Posterior vena cava (tissue), 2 donors: ENCODE data around the gene MED25. TPM values are rescaled to one million over a fixed set of nuclear protein-coding genes. Genes with fewer than 3 reads are reported as not detected.

Source experiments
- DNase-seq: peaks from one replicate; pipeline ENCODE4 v3.0.0-alpha.2; 2020; ENCODE audit warnings: low spot score
- intact Hi-C, 2 donors: fragments of 100-400 bp; cut with DNase I; formaldehyde crosslinking; loops; one replicate each; pipeline versions ENCODE4 v1.14.1 to v1.14.2; 2022 to 2023
- microRNA-seq, 2 donors: library from miRNA; unstranded; fragments of <30 nt; microRNA quantifications; one replicate each; pipeline ENCODE4 v1.2.0, GENCODE V29; 2020 to 2021; ENCODE audit warnings: borderline microRNAs expressed in 2 of 2
- total RNA-seq, 2 donors: library from RNA; stranded (reverse); fragmentation: NEBNext Ultra II Directional; extraction: Animal tissue kit (Norgen Biotek cat#: 25700); gene quantifications; one replicate each; pipeline ENCODE4 v1.2.1, GENCODE V29; 2021
- donor health status: DM: yes; HTN: yes; CAD: no.
- donor health status: DM: yes; HTN: yes; CAD: no.

MED25 gene
- total RNA-seq, 2 donors from 2014 or later = 25.6 to 25.9 TPM

DNA sequence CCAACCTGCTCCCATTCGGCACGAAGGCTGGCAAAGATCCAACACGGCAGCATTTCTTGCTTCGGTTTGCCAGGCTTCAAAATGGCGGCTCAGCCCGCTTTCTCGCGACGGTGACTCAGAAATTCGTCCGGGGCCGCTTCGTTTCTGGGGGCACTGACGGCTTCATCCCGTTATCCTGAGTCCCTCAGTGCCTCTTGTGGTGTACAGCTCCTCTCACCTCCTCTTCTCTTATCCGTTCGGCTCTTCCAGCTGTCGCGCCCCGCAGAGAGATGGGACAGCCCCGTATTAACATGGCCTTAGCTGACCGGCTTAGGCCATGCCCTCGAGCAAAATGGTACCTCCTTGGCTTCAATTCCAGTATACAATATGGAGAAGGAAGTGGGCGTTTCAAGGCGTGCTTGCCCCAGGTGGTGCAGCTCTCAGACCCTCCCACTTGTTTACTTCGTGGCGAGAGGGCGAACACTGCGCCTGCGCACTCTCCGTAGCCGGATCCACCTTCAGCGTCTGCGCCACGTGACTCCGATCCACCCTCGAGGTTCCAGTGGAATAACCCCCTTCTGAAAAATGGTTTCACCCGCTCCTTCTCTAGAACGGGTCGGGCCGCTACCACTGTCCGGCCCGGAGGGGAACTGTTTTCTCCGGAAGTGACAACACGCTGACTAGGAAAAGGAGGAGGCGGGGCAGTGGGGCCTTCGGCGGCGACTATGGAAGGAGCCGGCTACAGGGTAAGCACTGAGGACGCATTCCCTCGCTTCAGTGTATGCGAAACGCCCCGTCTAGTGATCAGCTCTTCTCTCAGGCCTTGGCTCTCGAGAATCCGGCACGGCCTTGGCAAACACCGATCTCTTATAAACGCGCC lies 59.2 kb downstream of the MED25 start, which contains the start of the genes AKT1S1 and TBC1D17:
Gene AKT1S1 (minus strand): TSS at position 336 of the 859 bp plus-strand sequence. CDS start 4,060 bp downstream, outside the sequence.
Gene TBC1D17 (plus strand): TSS at position 683 of the 859 bp plus-strand sequence. CDS start 22 bp downstream, at position 705.
- intact Hi-C loops = no loop called here
- peak; percentile 100 for DNase-seq

DNA sequence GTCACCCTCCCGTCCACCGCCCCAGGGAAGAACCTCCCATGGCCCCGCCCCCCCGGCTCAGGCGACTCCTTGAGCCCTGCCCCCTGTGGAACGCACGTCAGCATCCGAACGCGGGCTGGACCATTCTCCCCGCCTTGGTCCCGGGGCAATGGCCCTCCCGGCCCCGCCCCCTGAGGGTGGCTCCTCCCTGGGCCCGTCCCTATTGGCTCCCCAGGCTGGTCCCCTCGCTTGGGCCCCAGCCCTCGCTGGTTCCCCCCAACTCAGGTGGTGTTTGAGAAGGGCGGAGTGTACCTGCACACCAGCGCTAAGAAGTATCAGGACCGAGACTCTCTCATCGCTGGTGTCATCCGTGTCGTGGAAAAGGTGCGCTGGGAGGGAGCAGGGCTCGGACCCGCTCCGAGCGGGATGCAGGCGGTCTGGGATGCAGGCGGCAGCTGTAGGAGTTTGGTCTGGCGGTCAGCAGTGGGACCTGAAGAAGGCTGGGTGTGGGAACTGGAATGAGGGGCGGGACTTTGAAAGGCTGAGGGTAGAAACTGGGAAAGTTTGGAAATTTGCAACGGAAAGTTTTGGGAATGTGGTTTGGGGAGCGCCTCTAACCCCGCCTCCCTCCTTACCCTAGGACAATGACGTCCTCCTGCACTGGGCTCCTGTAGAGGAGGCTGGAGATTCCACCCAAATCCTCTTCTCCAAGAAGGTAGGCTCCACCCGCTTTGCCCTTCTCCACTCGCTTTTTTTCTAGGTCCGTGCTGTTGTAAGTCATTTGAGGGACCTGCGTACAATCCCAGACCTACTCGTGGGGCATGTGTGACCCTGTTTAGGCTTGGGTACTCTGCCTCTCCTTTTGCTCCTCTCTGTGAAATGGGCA lies 60.0 kb downstream of the MED25 start:
- DNase-seq = peak; percentile 100
- intact Hi-C loops = no loop called here

DNA sequence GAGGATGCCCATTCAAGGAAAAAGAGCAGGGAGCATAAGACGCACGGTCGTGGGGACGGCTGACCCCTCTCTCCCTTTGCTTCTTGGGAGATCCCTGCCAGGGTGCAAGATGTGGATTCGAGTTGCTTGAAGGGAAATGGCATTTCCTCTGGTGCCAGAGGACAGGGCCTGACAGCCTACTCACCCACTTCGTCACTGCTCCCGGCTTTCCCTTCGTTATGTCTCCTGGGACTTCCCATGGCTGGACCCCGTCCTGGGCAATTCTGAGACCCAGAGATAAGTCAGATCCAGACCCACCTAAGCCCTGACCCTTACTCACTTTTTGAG lies 60.6 kb downstream of the MED25 start:
- DNase-seq = no peak
- intact Hi-C loops = no loop called here

DNA sequence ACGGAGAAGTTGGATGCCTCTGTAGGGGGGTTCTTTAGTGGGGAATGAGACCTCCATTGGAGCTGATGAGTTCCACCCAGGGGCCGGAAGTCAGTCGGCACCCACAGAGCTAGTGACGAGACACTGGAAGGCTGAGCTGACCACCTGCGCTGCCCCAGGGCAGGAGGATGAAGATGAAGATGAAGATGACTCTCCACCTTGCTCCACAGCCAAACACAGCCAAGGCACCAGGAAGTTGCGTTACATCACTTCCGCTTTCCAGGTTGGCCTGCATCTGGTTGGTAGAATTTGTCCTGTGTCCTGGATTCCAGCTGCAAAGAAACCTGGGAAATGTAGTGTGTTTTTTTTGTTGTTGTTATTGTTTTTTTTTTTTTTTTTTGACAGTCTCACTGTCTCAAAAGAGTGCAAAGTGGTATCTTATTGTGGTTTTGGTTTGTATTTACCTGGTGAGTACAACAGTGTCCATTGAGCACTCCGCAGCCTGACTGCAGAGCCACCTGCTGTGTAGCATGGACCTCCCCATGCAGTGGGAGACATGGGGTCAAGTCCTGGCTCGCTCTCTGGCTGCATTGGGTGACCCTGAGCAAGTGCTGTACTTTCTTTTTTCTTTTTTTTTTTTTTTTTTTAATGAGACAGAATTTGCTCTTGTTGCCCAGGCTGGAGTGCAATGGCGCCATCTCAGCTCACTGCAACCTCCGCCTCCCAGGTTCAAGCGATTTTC lies 61.3 kb downstream of the MED25 start:
- DNase-seq = no peak
- intact Hi-C loops = no loop called here

DNA sequence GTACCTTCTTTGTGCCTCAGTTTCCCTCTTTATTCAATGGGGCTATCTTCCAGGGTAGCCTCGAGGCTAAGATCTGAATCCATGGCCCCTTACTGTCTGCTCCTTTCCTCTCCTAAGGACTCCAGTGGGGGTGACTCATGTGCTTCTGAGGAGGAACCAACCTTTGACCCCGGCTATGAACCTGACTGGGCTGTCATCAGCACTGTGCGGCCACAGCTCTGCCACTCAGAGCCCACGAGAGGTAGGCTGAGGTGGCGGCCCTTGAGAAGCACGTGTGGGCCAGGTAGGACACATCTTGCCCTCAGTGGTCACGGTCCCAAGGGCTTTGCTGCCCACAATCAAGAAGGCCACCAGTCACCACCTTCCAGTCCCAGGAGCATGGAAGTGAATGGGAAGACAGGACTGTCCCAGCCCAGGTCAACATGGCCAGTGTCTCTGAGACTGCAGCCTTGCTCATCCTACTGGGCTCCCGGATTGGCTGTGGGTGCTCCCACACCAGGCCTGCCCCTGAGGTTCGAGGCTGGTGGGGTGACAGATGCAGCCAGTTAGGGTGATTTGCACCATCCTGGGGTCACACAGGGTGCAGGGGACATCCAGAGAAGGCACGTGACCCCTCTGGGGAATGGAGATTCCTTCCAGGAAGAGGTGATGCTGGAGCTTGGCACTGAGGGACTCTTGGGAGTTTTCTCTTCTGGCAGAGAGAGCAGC lies 62.2 kb downstream of the MED25 start:
- DNase-seq = peak; percentile 66
- intact Hi-C loops = no loop called here

DNA sequence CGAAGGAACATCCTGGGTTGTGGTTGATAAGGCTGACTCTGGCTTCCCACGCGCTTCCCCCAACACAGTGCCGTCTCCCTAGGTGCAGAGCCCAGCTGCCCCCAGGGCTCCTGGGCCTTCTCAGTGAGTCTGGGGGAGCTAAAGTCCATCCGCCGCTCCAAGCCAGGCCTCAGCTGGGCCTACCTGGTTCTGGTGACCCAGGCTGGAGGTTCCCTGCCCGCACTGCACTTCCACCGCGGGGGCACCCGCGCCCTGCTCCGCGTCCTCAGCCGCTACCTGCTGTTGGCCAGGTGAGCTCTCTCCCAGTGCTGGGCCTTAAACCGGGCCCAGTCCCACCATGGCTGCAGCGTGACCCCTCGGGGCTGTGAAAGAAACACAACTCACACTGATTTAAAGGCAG lies 63.1 kb downstream of the MED25 start:
- intact Hi-C loops = no loop called here
- no peak for DNase-seq

DNA sequence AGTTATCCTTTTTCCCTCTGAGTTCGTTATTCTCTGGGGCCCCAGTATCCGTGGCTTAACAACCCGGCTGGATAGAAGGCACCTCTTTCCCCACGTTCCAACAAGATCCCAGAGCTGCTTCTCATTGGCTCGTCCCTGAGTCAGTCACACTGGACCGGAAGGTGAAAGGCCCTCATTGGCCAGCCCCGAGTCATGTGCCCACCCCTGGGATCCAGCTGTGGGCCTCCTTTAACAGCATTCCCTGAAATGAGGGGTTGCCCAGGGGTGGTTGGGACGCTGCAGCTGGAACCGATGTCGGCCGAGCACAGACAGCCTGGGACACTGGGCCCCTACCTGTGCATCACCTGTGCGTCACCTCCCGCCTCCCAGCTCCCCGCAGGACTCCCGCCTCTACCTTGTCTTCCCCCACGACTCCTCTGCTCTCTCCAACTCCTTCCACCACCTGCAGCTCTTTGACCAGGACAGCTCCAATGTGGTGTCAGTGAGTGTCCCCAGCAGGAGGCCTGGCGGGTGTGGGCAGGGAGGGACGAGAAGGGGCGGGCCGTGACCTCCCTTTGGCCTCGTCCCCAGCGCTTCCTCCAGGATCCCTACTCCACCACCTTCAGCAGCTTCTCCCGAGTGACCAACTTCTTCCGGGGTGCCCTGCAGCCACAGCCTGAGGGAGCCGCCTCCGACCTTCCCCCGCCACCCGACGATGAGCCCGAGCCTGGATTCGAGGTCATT lies 63.7 kb downstream of the MED25 start:
- no peak for DNase-seq

DNA sequence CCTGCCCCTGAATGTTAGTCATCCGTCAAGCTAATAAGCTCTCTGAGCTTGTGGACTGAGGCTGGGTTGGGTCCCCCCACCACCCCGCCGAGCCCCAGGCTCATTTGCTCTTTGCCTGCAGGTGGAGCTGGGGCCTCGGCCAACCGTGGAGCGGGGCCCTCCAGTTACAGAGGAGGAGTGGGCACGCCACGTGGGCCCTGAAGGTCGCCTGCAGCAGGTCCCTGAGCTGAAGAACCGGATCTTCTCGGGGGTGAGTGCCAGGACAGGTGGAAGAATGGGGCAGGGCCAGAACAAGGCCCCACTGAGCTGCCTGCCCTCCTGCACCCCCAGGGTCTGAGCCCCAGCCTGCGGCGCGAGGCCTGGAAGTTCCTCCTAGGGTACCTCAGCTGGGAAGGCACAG lies 64.6 kb downstream of the MED25 start:
- no peak for DNase-seq
- intact Hi-C loops = no loop called here

More for the DNA sequence above, 63.7 kb downstream of the MED25 start:
- intact Hi-C loops = no loop called here

DNA sequence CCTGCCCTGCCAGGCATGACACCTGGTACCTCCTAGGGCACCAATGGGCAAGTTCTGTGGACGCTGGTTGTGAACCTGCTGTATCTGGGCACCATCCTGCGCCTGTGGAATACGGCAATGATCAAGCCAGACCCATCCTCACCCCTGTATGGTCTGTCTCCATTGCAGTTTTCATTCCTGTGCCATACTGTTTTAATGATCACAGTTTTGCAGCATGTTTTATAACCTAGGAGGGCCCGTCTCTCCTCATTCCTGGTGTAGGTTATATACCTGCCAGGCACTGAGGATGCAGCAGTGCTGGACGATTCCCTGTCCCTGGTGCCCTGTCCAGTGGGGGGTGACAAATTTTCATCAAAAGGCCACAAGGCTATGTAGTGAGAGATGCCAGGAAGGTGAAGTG lies 65.0 kb downstream of the MED25 start:
- intact Hi-C loops = no loop called here

DNA sequence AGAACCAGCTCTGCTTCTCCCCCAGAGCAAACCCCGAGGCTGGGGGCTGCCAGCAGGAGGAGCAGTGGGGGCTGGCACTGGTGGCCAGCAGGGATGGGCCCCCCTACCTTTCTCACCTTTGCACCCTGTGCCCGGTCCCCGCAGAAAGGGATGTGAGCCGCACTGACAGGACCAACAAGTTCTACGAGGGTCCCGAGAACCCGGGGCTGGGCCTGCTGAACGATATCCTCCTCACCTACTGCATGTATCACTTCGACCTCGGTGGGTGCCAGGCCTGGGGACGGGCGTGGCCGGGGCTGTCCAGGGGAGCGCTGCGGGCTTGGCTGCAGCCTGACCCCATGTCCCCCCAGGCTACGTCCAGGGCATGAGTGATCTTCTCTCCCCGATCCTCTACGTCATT lies 66.0 kb downstream of the MED25 start:
- intact Hi-C loops = no loop called here
- DNase-seq = no peak

More for the DNA sequence above, 65.0 kb downstream of the MED25 start:
- DNase-seq = no peak

DNA sequence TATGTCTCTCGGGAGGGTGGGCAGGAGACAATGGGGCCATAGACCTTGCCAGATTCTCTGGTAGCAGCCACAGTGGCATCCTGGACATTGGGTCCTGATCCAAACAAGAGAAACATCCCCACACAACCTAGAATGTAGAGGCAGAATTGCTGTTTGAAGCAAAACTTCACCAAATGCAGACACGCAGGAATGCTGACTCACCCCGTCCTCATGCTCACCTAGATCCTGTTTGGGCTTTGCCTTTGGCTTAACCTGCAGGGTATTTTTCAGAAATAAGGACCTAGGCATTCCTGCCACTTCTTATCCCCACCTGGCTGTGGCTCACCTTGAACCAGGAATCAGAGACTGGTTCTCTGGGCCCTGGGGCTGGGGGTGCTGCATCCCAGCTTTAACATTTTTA lies 66.7 kb downstream of the MED25 start:
- intact Hi-C loops = no loop called here
- DNase-seq = no peak

Small RNA genes lying within 50 kb of the gene (microRNA-seq; reads per million reads assigned to microRNA genes)
- gene MIR4749 (0.26 to 0.65 reads per million in 2 donors), gene MIR6799 (0 to 0.52 reads per million in 2 donors), gene MIR6800 (0 reads per million in 2 donors)

Other genes starting within 250 kb of the MED25 start
- gene NOSIP, start 237.7 kb upstream of the MED25 start, total RNA-seq = 10 to 100 TPM; 35.8 to 36.0 TPM
- gene PRRG2, start 237.0 kb upstream of the MED25 start, total RNA-seq = under 1 TPM; 0.46 to 0.52 TPM
- 10 to 100 TPM; 18.8 to 21.7 TPM for gene PRR12, start 227.1 kb upstream of the MED25 start, total RNA-seq
- 100 to 1,000 TPM; 124 to 173 TPM for gene RRAS, start 178.1 kb upstream of the MED25 start, total RNA-seq
- 10 to 100 TPM; 43.5 to 55.1 TPM for gene SCAF1, start 176.1 kb upstream of the MED25 start, total RNA-seq
- gene IRF3, start 152.4 kb upstream of the MED25 start, total RNA-seq = 10 to 100 TPM; 40.6 to 50.9 TPM
- gene BCL2L12, start 152.4 kb upstream of the MED25 start, total RNA-seq = 1 to 10 TPM; 8.5 to 9.3 TPM
- gene PRMT1, start 141.0 kb upstream of the MED25 start, total RNA-seq = 10 to 100 TPM; 79.1 to 91.5 TPM
- gene ADM5, start 128.7 kb upstream of the MED25 start, total RNA-seq = 1 to 10 TPM in 1 of 2 donors, under 1 TPM in 1; 1.00 to 1.0 TPM
- 10 to 100 TPM; 10.6 to 11.8 TPM for gene CPT1C, start 127.2 kb upstream of the MED25 start, total RNA-seq
- 1 to 10 TPM; 2.0 to 2.7 TPM for gene TSKS, start 55.0 kb upstream of the MED25 start, total RNA-seq
- gene AP2A1, start 51.3 kb upstream of the MED25 start, total RNA-seq = 10 to 100 TPM; 81.7 to 88.1 TPM
- 10 to 100 TPM in 1 of 2 donors, 1 to 10 TPM in 1; 6.9 to 12.2 TPM for gene FUZ, start 5.0 kb upstream of the MED25 start, total RNA-seq
- 10 to 100 TPM; 78.7 to 95.2 TPM for gene PTOV1, start 32.9 kb downstream of the MED25 start, total RNA-seq
- 10 to 100 TPM; 40.5 to 43.4 TPM for gene PNKP, start 49.3 kb downstream of the MED25 start, total RNA-seq
- gene AKT1S1, start 59.1 kb downstream of the MED25 start, total RNA-seq = 10 to 100 TPM; 26.5 to 28.9 TPM
- gene TBC1D17, start 59.4 kb downstream of the MED25 start, total RNA-seq = 10 to 100 TPM; 28.7 to 36.3 TPM
- 1 to 10 TPM; 1.1 to 1.3 TPM for gene IL4I1, start 78.6 kb downstream of the MED25 start, total RNA-seq
- 10 to 100 TPM; 18.8 to 37.0 TPM for gene ATF5, start 110.9 kb downstream of the MED25 start, total RNA-seq
- gene NUP62, start 111.2 kb downstream of the MED25 start, total RNA-seq = 10 to 100 TPM; 21.9 to 27.1 TPM
- gene SIGLEC11, start 142.9 kb downstream of the MED25 start, total RNA-seq = 1 to 10 TPM in 1 of 2 donors, under 1 TPM in 1; 0.95 to 3.3 TPM
- gene VRK3, start 207.1 kb downstream of the MED25 start, total RNA-seq = 10 to 100 TPM; 19.7 to 23.0 TPM
- 1 to 10 TPM; 5.8 to 7.6 TPM for gene ZNF473, start 207.7 kb downstream of the MED25 start, total RNA-seq